OCI-LY7 (cell line): ENCODE results near the gene EAF2. TPM values are rescaled to one million over a fixed set of nuclear protein-coding genes. Genes with fewer than 3 reads are reported as not detected.

Experiments used
- BruUV-seq: library from RNA; stranded (reverse); fragments of 400-500 nt; replicated peaks from 2 replicates; lab custom pipeline; 2021; lab: Mats Ljungman, UMichigan
- CTCF ChIA-PET: fragments of 300-600 bp; sonication (Branson Sonifier 250); formaldehyde crosslinking; loops from one replicate; lab custom pipeline; 2022; ENCODE audit warnings: antibody characterized with exemption; ENCODE audit not compliant: unreplicated experiment; lab: Charles Lee
- POLR2A ChIA-PET: fragments of 300-600 bp; sonication (Branson Sonifier 250); formaldehyde crosslinking; loops from one replicate; lab custom pipeline; 2022; ENCODE audit warnings: antibody characterized with exemption; lab: Charles Lee
- DNase-seq: peaks from one replicate; pipeline ENCODE4 v3.0.0-alpha.2; 2015; ENCODE audit warnings: low spot score
- H2AFZ ChIP-seq: fragments of 200-600 bp; sonication (generic), shearing (Covaris generic); 2 replicates; pipeline ENCODE4 v1.6.1; 2014; ENCODE audit warnings: mild to moderate bottlenecking, antibody characterized with exemption, low read length, moderate library complexity
- H3K27ac ChIP-seq: fragments of 200-600 bp; sonication (generic); 2 replicates; pipeline ENCODE4 v1.5.1; 2014; ENCODE audit warnings: mixed run types, low read depth, mild to moderate bottlenecking, moderate library complexity, low read length, inconsistent platforms; ENCODE audit not compliant: poor library complexity, severe bottlenecking
- H3K36me3 ChIP-seq: fragments of 200-600 bp; sonication (generic); 2 replicates; pipeline ENCODE4 v1.6.1; 2014; ENCODE audit warnings: mild to moderate bottlenecking, antibody characterized with exemption, low read length, moderate library complexity, mixed read lengths; ENCODE audit not compliant: insufficient read depth
- H3K4me1 ChIP-seq: fragments of 200-600 bp; sonication (generic); 2 replicates; pipeline ENCODE4 v1.5.1; 2014; ENCODE audit warnings: mild to moderate bottlenecking, low read length; ENCODE audit not compliant: insufficient read depth, poor library complexity, severe bottlenecking
- H3K4me2 ChIP-seq: fragments of 200-600 bp; sonication (generic); 2 replicates; pipeline ENCODE4 v1.6.1; 2014; ENCODE audit warnings: mild to moderate bottlenecking, low read length
- H3K4me3 ChIP-seq: fragments of 200-600 bp; sonication (generic); 2 replicates; pipeline ENCODE4 v1.5.1; 2014; ENCODE audit warnings: mild to moderate bottlenecking, low read depth, low read length; ENCODE audit not compliant: poor library complexity, severe bottlenecking
- H3K79me2 ChIP-seq: fragments of 200-600 bp; sonication (generic); 2 replicates; pipeline ENCODE4 v1.6.1; 2016; ENCODE audit warnings: low read depth, mild to moderate bottlenecking, low read length, moderate library complexity, mixed read lengths; ENCODE audit not compliant: insufficient read depth
- H3K9me2 ChIP-seq: fragments of 200-600 bp; sonication (generic); 2 replicates; pipeline ENCODE4 v1.6.1; 2016; ENCODE audit warnings: mild to moderate bottlenecking, low read length, mixed read lengths; ENCODE audit not compliant: insufficient read depth
- H3K9me3 ChIP-seq: fragments of 200-600 bp; sonication (generic); 2 replicates; pipeline ENCODE4 v1.6.1; 2014; ENCODE audit warnings: mild to moderate bottlenecking, mixed run types, low read length, mixed read lengths
- H4K20me1 ChIP-seq: fragments of 200-600 bp; sonication (generic); 2 replicates; pipeline ENCODE4 v1.6.1; 2014; ENCODE audit warnings: mild to moderate bottlenecking, antibody characterized with exemption, low read length, moderate library complexity, mixed read lengths; ENCODE audit not compliant: insufficient read depth
- EZH2phosphoT487 ChIP-seq: fragments of 200-600 bp; sonication (generic); IDR thresholded peaks from 2 replicates; pipeline ENCODE4 v1.6.1; 2018; ENCODE audit warnings: low read depth, borderline replicate concordance, mild to moderate bottlenecking, mixed run types, antibody characterized with exemption, low read length, moderate library complexity, mixed read lengths
- intact Hi-C: fragments of 100-400 bp; cut with micrococcal nuclease; formaldehyde crosslinking; loops from one replicate; pipeline ENCODE4 v1.10.0; 2022; ENCODE audit not compliant: unreplicated experiment
- total RNA-seq, 2 experiments: library from RNA; depleted of rRNA in 1 of 2; stranded (reverse); fragments of >200 nt in 1 of 2; shearing (Covaris generic) in 1 of 2; gene quantifications; 2 replicates each; pipeline ENCODE4 v1.2.3, GENCODE V29; 2014 to 2022
- TF ChIP-seq, protein P1 (sequence below): fragments of 200-600 bp; sonication (generic); conservative IDR thresholded peaks from 2 replicates; pipeline ENCODE4 v1.5.1; 2014; ENCODE audit warnings: mild to moderate bottlenecking, antibody characterized with exemption, low read length, moderate library complexity, mixed read lengths

The EAF2 gene
- total RNA-seq, 2 experiments from 2014 or later: 78.1 to 132 TPM

DNA sequence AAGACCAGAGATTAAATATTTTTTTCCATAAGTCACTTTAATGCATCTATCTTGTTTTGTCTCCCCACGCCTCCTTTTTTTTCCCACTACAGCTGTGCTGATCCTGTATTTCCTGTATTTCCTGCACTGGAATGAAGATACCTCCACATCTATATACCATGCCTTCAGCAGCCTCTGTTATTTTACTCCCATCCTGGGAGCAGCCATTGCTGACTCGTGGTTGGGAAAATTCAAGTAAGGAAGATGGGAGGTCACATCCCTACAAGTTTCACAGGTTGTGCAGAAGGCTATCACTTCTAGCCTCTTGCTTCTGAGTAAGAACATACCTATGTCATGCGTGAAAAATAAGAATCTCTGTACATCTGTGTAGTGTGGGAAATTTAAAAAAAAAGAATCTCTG is 62.3 kb downstream of the EAF2 start:
- DNase-seq: no peak
- no peaks in the 10 kb centered on the region for H4K20me1 ChIP-seq
- CTCF ChIA-PET: no interaction called here
- H3K4me3 ChIP-seq: no peak overlapping the region
- no peaks in the 10 kb centered on the region for H3K9me2 ChIP-seq
- H3K9me3 ChIP-seq: no peaks in the 10 kb centered on the region
- intact Hi-C loops: no loop called here
- POLR2A ChIA-PET: interaction anchor here (0.7 kb wide), 1 partner anchor 487 kb away, joined by 3 read pairs; no protein-coding TSS in a partner anchor
- BruUV-seq: no TSS peak
- H2AFZ ChIP-seq: no peak overlapping the region
- no peaks in the 10 kb centered on the region for H3K4me1 ChIP-seq
- peaks cover 75% of the 10 kb centered on the region for H3K36me3 ChIP-seq
- H3K79me2 ChIP-seq: no peaks in the 10 kb centered on the region
- no peak overlapping the region for H3K27ac ChIP-seq
- no peak overlapping the region for H3K4me2 ChIP-seq
- TF ChIP-seq EZH2phosphoT487: no peak
- TF ChIP-seq, protein P1, sequence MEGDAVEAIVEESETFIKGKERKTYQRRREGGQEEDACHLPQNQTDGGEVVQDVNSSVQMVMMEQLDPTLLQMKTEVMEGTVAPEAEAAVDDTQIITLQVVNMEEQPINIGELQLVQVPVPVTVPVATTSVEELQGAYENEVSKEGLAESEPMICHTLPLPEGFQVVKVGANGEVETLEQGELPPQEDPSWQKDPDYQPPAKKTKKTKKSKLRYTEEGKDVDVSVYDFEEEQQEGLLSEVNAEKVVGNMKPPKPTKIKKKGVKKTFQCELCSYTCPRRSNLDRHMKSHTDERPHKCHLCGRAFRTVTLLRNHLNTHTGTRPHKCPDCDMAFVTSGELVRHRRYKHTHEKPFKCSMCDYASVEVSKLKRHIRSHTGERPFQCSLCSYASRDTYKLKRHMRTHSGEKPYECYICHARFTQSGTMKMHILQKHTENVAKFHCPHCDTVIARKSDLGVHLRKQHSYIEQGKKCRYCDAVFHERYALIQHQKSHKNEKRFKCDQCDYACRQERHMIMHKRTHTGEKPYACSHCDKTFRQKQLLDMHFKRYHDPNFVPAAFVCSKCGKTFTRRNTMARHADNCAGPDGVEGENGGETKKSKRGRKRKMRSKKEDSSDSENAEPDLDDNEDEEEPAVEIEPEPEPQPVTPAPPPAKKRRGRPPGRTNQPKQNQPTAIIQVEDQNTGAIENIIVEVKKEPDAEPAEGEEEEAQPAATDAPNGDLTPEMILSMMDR: no peak

DNA sequence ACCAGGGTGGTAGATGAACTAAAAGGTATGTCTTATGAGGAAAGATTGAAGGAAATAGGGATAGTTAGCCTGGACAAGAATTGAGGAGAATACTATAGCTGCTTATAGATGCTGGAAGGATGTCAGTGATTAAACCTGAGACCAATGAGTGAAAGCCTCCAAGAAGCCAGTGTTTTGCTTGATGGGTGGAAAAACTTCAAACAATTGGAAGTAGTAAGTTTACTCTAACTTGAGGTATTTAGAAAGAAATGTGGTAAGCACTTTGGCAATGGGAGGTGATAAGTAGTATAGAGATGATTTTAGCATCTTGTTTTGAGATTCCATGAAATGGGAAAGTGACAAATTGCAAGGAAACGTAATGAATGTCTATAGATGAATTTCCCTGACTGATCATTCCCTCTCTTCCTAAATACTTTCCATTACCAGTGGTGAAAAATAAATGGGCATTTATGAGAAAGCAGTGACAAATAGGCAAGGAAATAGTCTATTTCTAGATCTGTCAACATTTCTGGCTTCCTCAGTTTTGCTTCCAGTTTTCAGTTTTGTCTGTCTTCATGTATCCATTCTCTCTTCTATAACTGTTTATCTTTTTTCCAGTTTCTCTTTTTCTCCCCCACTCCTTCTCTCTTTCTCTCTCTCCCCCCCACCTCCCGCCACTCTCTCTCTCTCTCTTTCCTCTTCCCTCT is 78.4 kb downstream of the EAF2 start:
- no peaks in the 10 kb centered on the region for H3K9me2 ChIP-seq
- DNase-seq: no peak
- intact Hi-C loops: no loop called here
- peaks cover 73% of the 10 kb centered on the region for H3K36me3 ChIP-seq
- H4K20me1 ChIP-seq: no peaks in the 10 kb centered on the region
- H2AFZ ChIP-seq: no peak overlapping the region
- H3K9me3 ChIP-seq: no peaks in the 10 kb centered on the region
- TF ChIP-seq EZH2phosphoT487: no peak
- TF ChIP-seq, protein P1: no peak
- H3K79me2 ChIP-seq: no peaks in the 10 kb centered on the region
- H3K4me3 ChIP-seq: no peak overlapping the region
- BruUV-seq: no TSS peak
- POLR2A ChIA-PET: interaction anchor here (0.6 to 1.0 kb wide), 2 partner anchors 26 to 346 kb away, joined by 4 to 5 read pairs; no protein-coding TSS in a partner anchor
- no peak overlapping the region for H3K4me2 ChIP-seq
- no peak overlapping the region for H3K27ac ChIP-seq
- H3K4me1 ChIP-seq: no peaks in the 10 kb centered on the region
- CTCF ChIA-PET: no interaction called here
